ENCODE data around the gene CHMP3.

DNA sequence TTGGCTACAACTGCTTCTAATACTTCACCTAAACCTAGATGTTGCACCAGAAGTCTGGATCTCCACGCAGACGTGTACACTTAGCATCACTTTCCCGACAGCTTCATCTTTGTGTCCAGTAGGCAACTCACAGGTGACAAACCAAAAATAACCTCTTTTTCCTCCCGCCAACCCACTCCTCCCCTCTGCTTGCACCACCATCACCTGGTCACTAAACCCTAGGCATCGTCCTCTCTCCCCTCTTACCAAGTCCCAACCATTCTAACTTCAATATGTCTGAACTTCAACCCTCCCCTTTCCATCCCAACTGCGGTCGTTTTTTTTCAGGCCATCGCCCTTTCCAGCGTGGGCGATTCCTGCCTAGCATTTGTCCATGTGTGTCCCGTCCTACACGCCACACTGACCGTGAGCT, 413 bp upstream of the CHMP3 start:
- TF ChIP-seq SOX15 (CRISPR knock-in tag; IDR thresholded peaks at IDR 0.05) (no peak), CTCF (IDR thresholded peaks at IDR 0.05) (no peak), ZNF396 (CRISPR knock-in tag; IDR thresholded peaks at IDR 0.05; ENCODE audit: borderline replicate concordance) (no peak), USF1 (CRISPR knock-in tag; IDR thresholded peaks at IDR 0.05) (no peak)
